Activated T-cell treated with anti-CD3 and anti-CD28 coated beads for 1 hour (primary cell): Measurements from ENCODE around the gene RELA.
"Not testable (repeated sequence)": the region's sequence is repeated elsewhere in the genome, so short reads cannot be mapped to it uniquely, and the experiment has no call there.

Source experiments
- DNase-seq: peaks from one replicate; pipeline ENCODE4 v3.0.0-alpha.2; 2020; ENCODE audit warnings: low read depth

RELA gene

DNA sequence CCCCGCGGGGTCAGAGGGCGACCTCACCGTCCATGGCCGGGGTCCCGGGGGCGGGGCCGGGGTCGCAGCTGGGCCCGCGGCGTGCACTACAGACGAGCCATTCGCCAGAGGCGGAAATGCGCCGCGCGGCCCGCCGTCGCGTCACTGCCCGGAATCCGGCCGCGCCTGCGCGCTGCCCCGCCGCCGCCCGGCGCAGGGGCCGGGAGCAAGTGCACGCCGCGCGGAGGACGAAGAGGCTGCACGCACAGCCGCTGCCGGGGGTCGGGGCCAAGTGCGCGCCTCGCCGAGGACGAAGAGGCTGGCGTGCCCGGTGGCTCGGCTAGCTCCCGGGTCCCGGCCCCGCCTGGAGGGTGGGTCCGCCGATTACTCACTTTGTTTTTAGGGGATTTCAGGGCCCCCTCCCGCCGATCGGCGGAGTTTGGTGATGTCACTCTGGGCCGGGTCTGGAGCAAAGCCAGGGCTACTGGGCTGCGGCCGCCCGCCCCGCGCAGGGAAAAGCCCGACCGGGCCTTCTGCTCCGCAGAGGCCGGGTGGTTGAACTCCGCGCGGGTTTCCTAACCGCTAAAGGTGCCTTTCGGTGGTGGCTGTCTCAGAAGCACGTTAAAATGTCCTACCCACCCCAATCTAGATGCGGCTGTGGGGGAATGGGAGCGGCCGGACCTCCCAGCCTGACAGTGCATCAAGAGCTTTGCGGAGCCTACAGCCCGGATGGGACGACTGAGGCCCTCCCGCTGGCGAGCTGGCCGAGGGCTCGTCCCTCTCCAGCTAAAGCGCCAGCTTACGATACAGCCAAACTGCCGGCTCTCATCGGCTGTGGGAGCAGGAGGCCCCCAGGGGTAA, at the start of gene RELA:
Gene RELA (minus strand): TSS at position 118 of the 840 bp plus-strand sequence. CDS start 84 bp downstream, at position 34.
- peak; percentile 81 for DNase-seq

DNA sequence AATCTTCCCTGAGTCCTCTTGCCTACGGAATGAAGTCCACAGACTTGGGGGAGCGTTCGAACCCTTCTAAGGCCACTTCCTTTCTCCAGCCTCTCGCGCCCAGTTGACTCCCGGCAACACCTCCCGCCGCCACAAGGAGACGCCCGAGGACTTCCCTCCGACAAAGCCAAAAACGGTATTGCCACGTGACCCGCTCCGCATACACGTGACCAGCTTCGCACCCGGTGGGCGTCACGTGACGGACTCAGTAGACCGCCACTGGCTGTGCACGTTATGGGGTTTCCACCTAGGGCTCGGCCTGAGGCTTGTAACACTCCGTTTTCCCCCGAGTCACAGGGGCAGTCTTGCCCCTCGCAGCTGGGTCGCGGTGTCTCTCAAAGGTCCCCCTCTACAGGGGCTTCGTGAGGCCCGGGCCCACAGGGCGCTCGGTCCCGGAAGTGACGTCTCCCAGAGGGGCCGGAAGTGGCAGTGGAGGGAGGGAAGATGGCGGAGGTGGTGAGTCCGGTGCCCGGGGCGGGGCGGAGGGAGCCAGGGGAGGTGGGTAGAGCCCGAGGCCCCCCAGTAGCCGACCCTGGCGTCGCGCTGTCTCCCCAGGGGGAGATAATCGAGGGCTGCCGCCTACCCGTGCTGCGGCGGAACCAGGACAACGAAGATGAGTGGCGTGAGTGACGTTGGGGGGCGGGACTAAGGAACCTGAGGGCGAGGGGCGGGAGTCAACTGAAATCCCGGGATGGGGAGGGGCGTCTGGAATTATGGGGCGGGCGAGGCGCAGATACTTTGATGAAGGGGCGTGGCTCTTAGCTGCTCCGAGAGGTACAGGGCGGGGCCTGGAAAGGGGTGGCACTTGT, 49.3 kb upstream of the RELA start, which contains the start of gene KAT5:
Gene KAT5 (plus strand): TSS at position 468 of the 848 bp plus-strand sequence. CDS start 16 bp downstream, at position 484.
- DNase-seq: peak; percentile 94

DNA sequence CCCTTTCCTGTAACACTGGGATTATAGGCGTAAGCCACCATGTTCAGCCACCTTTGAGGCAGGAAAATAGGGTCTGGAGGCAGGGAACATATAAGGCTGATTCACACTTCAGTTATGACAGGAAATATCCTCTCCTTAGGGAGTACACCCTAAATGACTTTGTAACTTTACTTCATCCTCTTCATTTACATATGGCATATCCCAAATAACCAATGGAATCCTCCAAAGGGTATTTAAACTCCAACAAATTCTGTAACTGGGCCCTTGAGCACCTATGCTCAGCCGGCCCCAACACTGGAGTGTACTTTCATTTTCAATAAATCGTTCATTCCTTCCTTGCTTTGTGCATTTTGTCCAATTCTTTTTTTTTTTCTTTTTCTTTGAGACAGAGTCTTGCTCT, 47.7 kb upstream of the RELA start:
- DNase-seq: no peak

DNA sequence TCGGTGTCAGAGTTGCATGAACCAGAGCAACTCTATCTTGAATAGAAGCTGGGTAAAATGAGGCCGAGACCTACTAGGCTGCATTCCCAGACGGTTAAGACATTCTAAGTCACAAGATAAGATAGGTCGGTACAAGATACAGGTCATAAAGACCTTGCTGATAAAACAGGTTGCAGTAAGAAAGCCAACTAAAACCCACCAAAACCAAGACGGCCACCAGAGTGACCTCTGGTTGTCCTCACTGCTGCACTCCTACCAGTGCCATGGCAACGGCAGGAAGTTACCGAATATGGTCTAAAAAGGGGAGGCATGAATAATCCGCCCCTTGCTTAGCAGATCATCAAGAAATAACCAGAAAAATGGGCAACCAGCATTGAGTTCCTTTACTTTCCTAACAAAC, 46.9 kb upstream of the RELA start:
- no peak for DNase-seq

DNA sequence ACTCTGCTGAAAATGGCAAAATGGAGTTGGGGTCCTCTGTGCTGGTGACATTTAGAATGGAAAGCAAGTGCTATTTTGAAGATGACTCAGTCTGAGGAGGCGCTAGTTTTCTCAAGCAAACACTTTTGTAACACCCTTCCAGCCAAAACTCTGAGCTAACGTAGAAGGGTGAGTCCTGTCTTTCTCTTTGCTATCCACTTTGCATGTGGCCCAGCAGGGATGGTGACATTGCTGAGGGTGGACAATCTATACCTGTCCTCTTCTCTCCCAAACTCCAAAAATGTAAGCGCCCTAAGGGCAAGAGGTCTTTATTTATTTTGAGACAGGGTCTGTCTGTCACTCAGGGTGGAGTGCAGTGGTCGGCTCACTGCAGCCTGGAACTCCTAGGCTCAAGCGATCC, 45.7 kb upstream of the RELA start:
- DNase-seq: no peak

DNA sequence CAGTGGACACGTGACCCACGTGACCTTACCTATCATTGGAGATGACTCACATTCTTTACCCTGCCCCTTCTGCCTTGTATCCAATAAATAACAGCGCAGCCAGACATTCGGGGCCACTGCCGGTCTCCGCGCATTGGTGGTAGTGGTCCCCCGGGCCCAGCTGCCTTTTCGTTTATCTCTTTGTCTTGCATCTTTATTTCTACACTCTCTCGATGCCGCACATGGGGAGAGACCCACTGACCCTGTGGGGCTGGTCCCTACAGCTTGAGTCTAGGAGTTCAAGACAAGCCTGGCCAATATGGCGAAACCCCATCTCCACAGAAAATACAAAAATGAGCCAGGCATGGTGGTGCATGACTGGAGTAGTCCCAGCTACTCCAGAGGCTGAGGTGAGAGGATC, 44.3 kb upstream of the RELA start:
- not testable (repeated sequence) for DNase-seq

DNA sequence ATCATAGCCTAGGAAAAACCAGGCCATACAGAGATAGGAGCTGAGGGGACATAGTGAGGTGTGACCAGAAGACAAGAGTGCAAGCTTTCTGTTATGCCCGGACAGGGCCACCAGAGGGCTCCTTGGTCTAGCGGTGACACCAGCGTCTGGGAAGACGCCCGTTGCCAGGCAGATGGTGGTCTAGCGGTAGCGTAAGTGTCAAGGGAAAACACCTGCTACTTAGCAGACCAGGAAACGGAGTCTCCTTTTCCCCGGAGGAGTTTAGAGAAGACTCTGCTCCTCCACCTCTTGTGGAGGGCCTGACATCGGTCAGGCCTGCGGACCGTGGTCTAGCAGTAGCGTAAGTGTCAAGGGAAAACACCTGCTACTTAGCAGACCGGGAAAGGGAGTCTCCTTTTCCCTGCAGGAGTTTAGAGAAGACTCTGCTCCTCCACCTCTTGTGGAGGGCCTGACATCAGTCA, 43.6 kb upstream of the RELA start:
- peak; percentile 63 for DNase-seq

DNA sequence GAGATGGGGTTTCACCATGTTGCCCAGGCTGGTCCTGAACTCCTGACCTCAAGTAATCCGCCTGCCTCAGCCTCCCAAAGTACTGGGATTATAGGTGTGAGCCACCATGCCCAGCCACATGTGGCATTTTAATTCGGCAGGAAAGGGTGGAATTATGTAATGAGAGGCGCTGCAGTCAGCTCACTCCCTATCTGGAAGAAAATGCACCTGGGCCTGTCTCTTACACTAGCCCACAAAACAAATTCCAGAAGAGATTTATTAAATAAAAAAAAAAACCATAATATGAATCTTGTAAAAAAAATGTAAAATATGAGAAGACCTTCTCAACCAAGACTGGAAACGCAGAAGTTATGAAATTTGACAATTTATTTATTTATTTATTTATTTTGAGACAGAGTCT, 41.1 kb upstream of the RELA start:
- DNase-seq: no peak

DNA sequence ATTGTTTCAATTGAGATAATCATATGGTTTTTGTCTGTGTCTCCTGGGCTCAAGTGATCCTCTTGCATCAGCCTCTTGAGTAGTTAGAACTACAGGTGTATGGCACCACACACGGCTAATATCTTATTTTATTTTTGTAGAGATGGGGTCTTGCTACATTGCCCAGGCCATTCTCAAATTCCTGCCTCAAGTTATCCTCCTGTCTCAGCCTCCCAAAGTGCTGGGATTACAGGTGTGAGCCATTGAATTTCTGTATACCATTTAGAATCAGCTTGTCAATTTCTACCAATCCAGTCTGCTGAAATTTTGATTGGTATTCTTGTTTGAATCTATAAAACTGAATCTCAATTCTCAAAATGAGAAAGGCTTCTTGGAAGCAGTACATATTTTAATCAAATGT, 39.0 kb upstream of the RELA start:
- DNase-seq: no peak

DNA sequence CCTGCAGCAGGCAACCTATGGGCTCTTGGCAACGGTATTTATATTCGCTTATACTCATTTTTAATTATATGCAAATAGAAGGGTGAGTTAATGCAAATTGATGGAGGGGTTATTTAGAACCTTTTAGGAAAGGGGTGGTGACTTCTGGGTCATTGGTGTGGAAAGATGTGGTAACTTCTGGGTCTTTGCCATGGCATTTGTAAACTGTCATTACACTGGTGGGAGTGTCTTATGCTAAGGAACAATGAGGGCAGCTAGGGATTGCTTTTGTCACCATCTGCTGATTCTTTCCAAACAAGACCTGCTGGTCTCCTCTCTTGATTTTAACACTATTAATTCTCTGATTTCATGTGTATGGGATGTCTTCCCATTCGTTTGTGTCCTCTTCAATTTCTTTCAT, 37.7 kb upstream of the RELA start:
- DNase-seq: no peak

DNA sequence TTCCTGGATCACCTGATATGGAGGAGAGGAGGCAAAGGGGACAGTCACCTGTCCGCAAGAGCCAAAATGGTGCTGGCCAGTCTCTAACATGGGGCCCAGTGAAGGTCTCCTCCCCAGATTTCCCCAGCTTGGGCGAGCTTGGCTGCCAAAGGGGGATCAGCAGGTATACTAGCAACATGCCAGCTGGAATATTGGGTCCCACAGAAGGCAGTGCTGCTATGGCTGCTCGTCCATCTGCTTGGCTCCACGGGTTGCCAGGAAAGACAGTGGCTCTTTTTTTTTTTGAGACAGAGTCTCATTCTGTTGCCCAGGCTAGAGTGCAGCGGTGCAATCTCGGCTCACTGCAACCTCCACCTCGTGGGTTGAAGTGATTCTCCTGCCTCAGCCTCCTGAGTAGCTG, 36.6 kb upstream of the RELA start:
- DNase-seq: no peak

DNA sequence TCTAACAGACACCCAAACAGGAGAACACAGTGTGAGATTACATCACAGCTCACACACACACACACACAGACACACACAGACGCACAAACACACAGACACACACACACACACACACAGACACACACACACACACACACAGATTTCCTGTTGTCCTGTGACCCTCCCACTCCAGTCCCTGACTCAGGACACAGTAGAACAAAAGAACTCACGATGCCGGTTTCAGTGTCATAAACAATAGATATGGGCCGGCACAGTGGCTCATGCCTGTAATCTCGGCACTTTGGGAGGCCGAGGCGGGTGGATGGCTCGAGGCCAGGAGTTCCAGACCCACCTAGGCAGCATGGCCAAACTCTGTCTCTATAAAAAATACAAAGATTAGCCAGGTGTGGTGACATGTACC, 35.5 kb upstream of the RELA start:
- no peak for DNase-seq

DNA sequence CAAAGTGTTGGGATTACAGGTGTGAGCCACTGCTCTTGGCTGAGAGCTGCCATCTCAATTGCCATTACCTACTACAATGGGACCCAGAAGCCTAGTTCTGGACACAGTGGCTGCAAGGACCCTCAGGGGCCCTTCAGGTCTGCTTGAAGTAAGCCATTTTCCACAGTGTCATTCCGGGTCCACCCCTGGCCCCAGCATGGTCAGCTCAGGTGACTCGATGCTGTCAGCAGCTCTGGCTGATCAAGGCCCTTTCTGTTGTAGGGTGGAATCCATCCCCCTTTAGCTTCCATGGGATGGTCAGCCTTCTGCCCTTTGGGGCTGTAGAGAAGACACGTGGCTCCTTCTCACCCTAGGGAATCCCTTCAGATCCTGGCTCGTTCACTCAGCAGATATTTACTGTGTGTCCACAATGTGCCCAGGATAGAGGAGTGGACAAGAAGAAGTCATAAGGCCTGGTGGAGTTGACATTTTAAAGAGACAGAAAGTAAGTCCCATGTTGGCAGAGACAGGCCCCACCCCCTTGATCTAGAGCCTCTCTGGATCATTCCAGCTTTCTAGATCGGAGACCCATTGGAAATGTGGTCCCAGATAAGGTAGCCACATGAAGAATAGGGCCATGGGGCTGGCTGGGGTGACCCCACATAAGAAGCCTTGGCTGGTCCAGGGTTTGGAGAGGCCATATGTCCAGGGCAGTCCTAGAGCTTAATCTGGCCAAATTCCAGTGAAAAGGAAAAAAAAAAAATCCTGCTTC, 34.3 kb upstream of the RELA start:
- no peak for DNase-seq

DNA sequence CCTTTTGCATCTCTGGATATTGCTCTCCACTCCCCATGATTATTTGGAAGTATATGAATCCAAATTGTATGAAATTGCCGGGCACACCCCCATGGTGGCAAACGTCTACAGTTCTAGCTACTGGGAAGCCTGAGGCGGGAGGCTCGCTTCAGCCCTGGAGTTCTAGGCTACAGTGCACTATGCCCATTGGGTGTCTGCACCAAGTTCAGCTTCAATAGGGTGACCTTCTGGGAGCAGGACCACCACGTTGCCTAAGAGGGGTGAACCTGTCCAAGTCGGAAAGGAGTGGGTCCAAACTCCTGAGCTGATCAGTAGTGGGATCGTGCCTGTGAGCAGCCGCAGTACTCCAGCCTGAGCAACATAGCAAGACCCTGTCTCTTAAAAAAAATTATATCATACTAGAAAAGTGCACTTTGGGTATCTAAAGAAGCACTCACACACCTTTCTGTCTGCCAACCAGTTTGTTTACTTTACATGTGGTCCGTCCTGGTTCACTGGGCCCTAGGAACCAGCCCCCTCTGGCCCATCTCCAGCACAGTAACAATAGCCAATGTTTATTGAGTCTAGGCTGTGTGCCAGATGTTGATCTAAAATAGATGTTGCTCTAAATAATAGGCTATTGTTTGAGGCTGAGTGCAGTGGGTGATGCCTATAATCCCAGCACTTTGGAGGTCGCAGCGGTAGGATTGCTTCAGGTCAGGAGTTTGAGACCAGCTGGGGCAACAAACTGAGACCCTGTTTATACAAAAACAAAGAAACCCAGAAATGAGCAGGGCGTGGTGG, 32.9 kb upstream of the RELA start:
- no peak for DNase-seq

DNA sequence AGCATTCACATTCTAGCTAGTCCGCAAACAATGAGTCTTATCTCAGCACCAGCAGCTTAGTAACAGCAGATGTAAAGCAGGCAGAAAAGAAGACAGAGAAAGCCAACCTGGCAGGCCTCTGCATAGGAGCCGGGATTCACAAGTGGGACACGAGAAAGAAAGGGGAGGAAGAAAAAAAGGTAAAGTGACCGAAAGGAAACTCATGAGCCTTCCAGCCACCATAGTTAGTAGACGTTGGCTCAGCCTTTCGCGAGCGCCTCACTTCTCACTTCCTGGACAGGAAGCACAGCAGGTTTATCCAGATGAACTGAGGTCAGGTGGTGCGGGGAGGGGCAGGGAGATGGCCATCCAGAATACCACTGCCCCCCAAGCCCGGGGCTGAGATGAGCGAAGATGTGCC, 29.7 kb upstream of the RELA start:
- no peak for DNase-seq

DNA sequence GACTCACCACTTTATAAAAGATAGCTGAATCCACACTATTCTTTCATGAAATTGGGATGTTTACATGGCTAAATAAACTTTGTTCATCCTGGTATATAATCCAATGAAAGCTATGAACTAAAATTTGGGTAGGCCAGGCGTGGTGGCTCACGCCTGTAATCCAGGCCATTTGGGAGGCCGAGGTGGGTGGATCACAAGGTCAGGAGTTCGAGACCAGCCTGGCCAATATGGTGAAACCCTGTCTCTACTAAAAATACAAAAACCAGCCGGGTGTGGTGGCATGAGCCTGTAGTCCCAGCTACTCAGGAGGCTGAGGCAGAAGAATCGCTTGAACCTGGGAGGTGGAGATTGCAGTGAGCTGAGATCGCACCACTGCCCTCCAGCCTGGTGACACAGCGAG, 29.1 kb upstream of the RELA start:
- DNase-seq: not testable (repeated sequence)

DNA sequence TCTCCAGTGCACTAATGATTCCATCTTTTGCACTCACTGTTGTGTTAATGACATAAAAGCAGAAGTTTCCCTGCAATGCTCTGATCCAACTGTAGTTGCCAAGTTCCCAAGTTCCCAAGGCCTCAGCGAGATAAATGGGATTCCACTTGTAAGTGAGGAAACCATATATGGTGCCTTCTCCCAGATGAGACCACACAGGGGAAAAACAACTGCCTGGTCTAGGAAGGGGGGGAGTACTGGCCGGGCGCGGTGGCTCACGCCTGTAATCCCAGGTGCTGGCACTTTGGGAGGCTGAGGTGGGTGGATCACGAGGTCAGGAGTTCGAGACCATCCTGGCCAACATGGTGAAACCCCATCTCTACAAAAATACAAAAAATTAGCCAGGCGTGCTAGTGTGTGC, 23.3 kb upstream of the RELA start:
- no peak for DNase-seq

DNA sequence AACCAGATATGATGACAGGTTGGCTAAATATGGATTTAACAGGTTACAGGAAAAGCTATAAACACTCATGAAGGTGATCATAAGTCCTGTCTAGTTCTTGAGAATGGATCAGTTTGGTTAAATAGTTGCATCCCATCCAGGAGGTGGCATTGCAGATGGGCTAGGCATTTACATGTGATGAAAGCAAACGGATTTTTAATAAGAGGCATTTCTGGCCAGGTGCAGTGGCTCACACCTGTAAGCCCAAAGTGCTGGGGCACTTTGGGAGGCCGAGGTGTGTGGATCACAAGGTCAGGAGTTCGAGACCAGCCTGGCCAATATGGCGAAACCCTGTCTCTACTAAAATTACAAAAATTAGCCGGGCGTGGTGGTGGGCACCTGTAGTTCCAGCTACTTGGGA, 20.8 kb upstream of the RELA start:
- DNase-seq: not testable (repeated sequence)

DNA sequence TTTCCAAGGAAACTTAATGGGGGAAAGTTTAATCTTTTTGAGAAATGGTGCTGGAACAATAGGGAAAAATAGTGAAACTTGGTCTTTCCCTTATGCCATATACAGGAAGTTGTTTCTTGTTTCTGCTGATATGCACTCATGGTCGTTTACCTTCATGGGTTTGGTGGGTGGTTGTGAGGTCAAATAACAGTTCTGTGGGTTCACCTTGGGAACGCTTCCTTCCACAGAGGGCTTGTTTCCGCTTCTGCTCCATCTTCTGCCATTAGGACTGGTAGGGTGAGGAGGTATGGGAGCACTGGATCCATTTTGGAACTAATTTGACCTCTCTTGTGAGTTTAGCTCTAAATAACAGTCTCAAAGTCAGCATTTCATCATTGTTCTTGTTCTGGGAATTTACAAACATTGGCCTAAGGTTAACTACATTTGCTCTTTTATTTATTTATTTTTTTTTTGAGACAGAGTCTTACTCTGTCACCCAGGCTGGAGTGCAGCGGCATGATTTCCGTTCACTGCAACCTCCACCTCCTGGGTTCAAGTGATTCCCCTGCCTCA, 17.6 kb upstream of the RELA start:
- no peak for DNase-seq

DNA sequence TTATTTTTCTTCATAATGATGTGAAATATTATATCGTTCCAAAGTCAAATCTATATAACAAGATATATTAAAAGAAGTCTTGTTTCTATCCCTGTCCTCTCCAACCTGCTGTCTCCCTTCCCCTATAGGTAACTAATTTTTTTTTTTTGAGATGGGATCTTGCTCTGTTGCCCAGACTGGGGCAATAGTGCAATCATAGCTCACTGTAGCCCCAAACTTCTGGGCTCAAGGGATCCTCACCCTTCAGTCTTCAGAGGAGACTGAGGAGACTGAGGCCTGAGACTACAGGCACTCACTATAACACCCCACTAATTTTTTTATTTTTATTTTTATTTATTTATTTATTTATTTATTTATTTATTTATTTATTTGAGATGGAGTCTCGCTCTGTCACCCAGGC, 10.3 kb upstream of the RELA start:
- DNase-seq: no peak

DNA sequence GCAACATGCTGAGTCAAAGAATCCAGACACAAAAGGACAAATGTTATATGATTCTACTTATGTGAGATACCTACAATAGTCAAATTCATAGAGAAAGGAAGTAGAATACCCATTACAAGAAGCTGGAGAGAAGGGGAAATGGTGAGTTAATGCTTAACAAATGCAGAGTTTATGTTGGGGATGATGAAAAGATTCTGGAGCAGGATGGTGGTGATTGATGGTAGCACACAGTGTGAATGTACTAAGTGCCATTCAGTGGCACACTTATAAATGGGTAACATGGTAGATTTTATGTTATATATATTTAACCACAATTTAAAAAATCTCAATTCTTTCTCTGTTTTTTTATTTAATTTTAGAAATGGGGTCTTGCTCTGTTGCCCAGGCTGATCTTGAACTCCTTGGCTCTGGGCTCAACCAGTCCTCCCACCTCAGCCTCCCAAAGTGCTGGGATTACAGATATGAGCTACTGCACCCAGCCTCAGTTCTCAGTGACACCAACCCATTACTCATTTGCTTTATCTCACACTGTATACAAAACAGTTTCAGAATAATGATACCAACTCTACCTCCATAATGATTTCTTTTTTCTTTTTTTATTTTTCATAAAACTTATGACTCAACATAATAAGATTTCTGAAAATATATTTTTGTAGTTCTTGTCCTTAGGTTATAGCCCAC, 9.6 kb upstream of the RELA start:
- DNase-seq: no peak
